Erythroblast (primary cell): ENCODE results near the gene TM2D1.

ENCODE experiments used
- GATA1 ChIP-seq: IDR thresholded peaks from 2 replicates; pipeline ENCODE4 v1.6.1; 2011; ENCODE audit warnings: low read depth, mild to moderate bottlenecking, control low read depth, low read length, moderate library complexity
- POLR2A ChIP-seq: IDR thresholded peaks from 2 replicates; pipeline ENCODE4 v1.6.1; 2011; ENCODE audit warnings: mild to moderate bottlenecking, low read length

DNA sequence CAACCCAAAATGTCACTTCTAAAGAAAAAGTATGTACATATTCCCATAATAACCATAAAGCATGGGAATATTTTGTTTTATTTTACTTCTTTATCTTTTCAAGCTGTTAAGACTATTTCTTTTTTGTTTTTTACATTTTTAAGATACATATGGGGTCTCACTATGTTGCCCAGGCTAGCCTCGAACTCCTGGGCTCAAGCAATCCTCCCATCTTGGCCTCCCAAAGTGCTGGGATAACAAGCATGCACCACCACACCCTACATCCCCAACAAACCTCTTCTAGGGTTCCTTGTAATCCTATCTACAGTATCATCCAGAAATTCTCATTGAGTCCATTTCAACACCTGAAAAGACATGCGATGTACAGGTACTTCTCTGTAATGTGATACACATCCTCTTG is 87.5 kb downstream of the TM2D1 start:
- TF ChIP-seq POLR2A, result no peak
- no peak for TF ChIP-seq GATA1
